ENCODE measurements around the gene ATP8B1.

- no peak for TF ChIP-seq EZH2 (IDR thresholded peaks at IDR 0.05; ENCODE audit: low read length, unreplicated experiment)
- TF ChIP-seq CTCF (conservative IDR thresholded peaks at IDR 0.05; ENCODE audit: low read depth, low read length), result no peak
These were observed 38.1 kb downstream of the ATP8B1 start for GRCh38 chr18:57764995-57765394.
